DOHH2 (cell line): ENCODE results near the gene ALG9.
A peak's percentile ranks its signal among the peaks of the same experiment; 100 is the strongest.

Experiments
- H3F3A ChIP-seq: fragments of 200-600 bp; sonication (generic), shearing (Covaris generic); 2 replicates; pipeline ENCODE4 v1.6.0; 2016; ENCODE audit warnings: antibody characterized with exemption, mild to moderate bottlenecking; ENCODE audit not compliant: control insufficient read depth, insufficient read depth
- H3K27ac ChIP-seq: fragments of 200-600 bp; sonication (generic); 2 replicates; pipeline ENCODE4 v1.5.1; 2014; ENCODE audit warnings: low read depth, mild to moderate bottlenecking, low read length, moderate library complexity
- H3K27me3 ChIP-seq: fragments of 200-600 bp; sonication (generic); 2 replicates; pipeline ENCODE4 v1.6.1; 2014; ENCODE audit warnings: mild to moderate bottlenecking, low read length, mixed read lengths; ENCODE audit not compliant: control insufficient read depth
- H3K36me3 ChIP-seq: fragments of 200-600 bp; sonication (generic); 2 replicates; pipeline ENCODE4 v1.6.1; 2014; ENCODE audit warnings: mild to moderate bottlenecking, low read length, moderate library complexity, mixed read lengths; ENCODE audit not compliant: control insufficient read depth
- H3K4me1 ChIP-seq: fragments of 200-600 bp; sonication (generic); 2 replicates; pipeline ENCODE4 v1.6.1; 2014; ENCODE audit warnings: mild to moderate bottlenecking, low read length, mixed read lengths; ENCODE audit not compliant: control insufficient read depth
- H3K4me2 ChIP-seq: fragments of 200-600 bp; sonication (generic); 2 replicates; pipeline ENCODE4 v1.6.0; 2014; ENCODE audit warnings: mild to moderate bottlenecking, low read length, moderate library complexity
- H3K4me3 ChIP-seq: fragments of 200-600 bp; sonication (generic); 2 replicates; pipeline ENCODE4 v1.5.1; 2014; ENCODE audit warnings: mild to moderate bottlenecking, low read length, mixed read lengths
- H3K79me2 ChIP-seq: fragments of 200-600 bp; sonication (generic); 2 replicates; pipeline ENCODE4 v1.6.1; 2014; ENCODE audit warnings: mild to moderate bottlenecking, low read length, mixed read lengths; ENCODE audit not compliant: control insufficient read depth
- H3K9me2 ChIP-seq: fragments of 200-600 bp; sonication (generic); replicated peaks from 2 replicates; pipeline ENCODE4 v1.6.1; 2014; ENCODE audit warnings: mild to moderate bottlenecking, low read length, mixed read lengths; ENCODE audit not compliant: control insufficient read depth
- H3K9me3 ChIP-seq: fragments of 200-600 bp; sonication (generic); 2 replicates; pipeline ENCODE4 v1.6.1; 2014; ENCODE audit warnings: antibody characterized with exemption, low read length, mixed read lengths; ENCODE audit not compliant: control insufficient read depth, insufficient read depth
- H4K20me1 ChIP-seq: fragments of 200-600 bp; sonication (generic); 2 replicates; pipeline ENCODE4 v1.6.0; 2014; ENCODE audit warnings: low read depth, mild to moderate bottlenecking, antibody characterized with exemption, low read length, moderate library complexity; ENCODE audit not compliant: control insufficient read depth, insufficient read depth
- CTCF ChIP-seq: fragments of 200-600 bp; sonication (generic); IDR thresholded peaks from one replicate; pipeline ENCODE4 v1.5.1; 2014; ENCODE audit warnings: antibody characterized with exemption, mild to moderate bottlenecking, low read depth, low read length; ENCODE audit not compliant: poor library complexity, severe bottlenecking
- EZH2phosphoT487 ChIP-seq: fragments of 200-600 bp; sonication (generic); IDR thresholded peaks from 2 replicates; pipeline ENCODE4 v1.6.1; 2017; ENCODE audit warnings: borderline replicate concordance, mild to moderate bottlenecking, antibody characterized with exemption, low read length, moderate library complexity, mixed read lengths

The ALG9 gene

GRCh38 chr11:111882202-111882601, 10.8 kb upstream of the ALG9 start:
- Histone ChIP-seq H3F3A (no peaks in the 10 kb centered on the region), H3K79me2 (peaks cover 16% of the 10 kb centered on the region), H3K9me3 (no peaks in the 10 kb centered on the region), H4K20me1 (no peaks in the 10 kb centered on the region), H3K27ac (no peak overlapping the region), H3K27me3 (no peaks in the 10 kb centered on the region), H3K36me3 (no peaks in the 10 kb centered on the region), H3K4me3 (no peak overlapping the region), H3K4me1 (peaks cover 16% of the 10 kb centered on the region), H3K4me2 (no peak overlapping the region), H3K9me2 (no peaks in the 10 kb centered on the region)
- TF ChIP-seq EZH2phosphoT487 (no peak), CTCF (no peak)

- H3K79me2 ChIP-seq: peaks cover 16% of the 10 kb centered on the region
- no peaks in the 10 kb centered on the region for H3K9me2 ChIP-seq
- H3K4me3 ChIP-seq: peak overlapping the region; percentile 96
- no peaks in the 10 kb centered on the region for H3K9me3 ChIP-seq
- peak overlapping the region; percentile 70 for H3K27ac ChIP-seq
- no peaks in the 10 kb centered on the region for H4K20me1 ChIP-seq
- peaks cover 6% of the 10 kb centered on the region; the same call in 1 of the 2 replicates for H3F3A ChIP-seq
- TF ChIP-seq CTCF (no peak), EZH2phosphoT487 (no peak)
- H3K36me3 ChIP-seq: peaks cover 22% of the 10 kb centered on the region
- H3K4me1 ChIP-seq: peaks cover 16% of the 10 kb centered on the region
- peak overlapping the region; percentile 90 for H3K4me2 ChIP-seq
- H3K27me3 ChIP-seq: no peaks in the 10 kb centered on the region
These were observed 8.2 kb upstream of the ALG9 start for GRCh38 chr11:111879637-111879960.

- Histone ChIP-seq H3K27ac (peak within 1 kb of the TSS; percentile 70), H3K79me2 (peaks cover 16% of the 10 kb centered on the region), H3K4me2 (peak within 1 kb of the TSS; percentile 90), H3F3A (peaks cover 6% of the 10 kb centered on the region; the same call in 1 of the 2 replicates), H3K4me1 (peaks cover 16% of the 10 kb centered on the region), H3K36me3 (peaks cover 22% of the 10 kb centered on the region), H3K27me3 (no peaks in the 10 kb centered on the region), H3K9me3 (no peaks in the 10 kb centered on the region), H3K4me3 (peak within 1 kb of the TSS; percentile 96), H3K9me2 (no peaks in the 10 kb centered on the region), H4K20me1 (no peaks in the 10 kb centered on the region)
- TF ChIP-seq EZH2phosphoT487 (no peak), CTCF (peak; percentile 94)
These were observed 7.7 kb upstream of the ALG9 start, which contains the start of the genes CFAP68 and FDXACB1 for GRCh38 chr11:111878849-111879636. Gene CFAP68, plus strand, starts transcription at chr11:111879541. Its CDS starts 20 bp downstream, at chr11:111879561. Gene FDXACB1, minus strand, starts transcription at chr11:111879165. Its CDS starts 33 bp downstream, at chr11:111879132.
